Adrenal gland (tissue), 5 donors: ENCODE results near the gene PLD5.

ENCODE experiments used
- POLR2A ChIP-seq, 2 donors: fragments of 450-650 bp; IDR thresholded peaks; one replicate each; pipeline ENCODE4 v1.6.1; 2017; ENCODE audit warnings: antibody characterized with exemption in 2 of 2, mild to moderate bottlenecking in 2 of 2, moderate library complexity in 1 of 2
- TF ChIP-seq, protein P1 (sequence below), 6 experiments: fragments of 450-650 bp in 4 of 6; fragments of 200-600 bp in 2 of 6; sonication (generic) in 1 of 6; IDR thresholded peaks; 1 replicate in 5 of 6; 2 replicates in 1 of 6; pipeline versions ENCODE4 v1.5.1 to v1.8.0; 2016 to 2021; ENCODE audit warnings: antibody characterized with exemption in 6 of 6, mild to moderate bottlenecking in 2 of 6, moderate library complexity in 1 of 6
- donor health status: DM: no; HTN: no; CAD: no.

GRCh38 chr1:242033447-242033846 is 491.1 kb downstream of the PLD5 start:
- TF ChIP-seq, protein P1, sequence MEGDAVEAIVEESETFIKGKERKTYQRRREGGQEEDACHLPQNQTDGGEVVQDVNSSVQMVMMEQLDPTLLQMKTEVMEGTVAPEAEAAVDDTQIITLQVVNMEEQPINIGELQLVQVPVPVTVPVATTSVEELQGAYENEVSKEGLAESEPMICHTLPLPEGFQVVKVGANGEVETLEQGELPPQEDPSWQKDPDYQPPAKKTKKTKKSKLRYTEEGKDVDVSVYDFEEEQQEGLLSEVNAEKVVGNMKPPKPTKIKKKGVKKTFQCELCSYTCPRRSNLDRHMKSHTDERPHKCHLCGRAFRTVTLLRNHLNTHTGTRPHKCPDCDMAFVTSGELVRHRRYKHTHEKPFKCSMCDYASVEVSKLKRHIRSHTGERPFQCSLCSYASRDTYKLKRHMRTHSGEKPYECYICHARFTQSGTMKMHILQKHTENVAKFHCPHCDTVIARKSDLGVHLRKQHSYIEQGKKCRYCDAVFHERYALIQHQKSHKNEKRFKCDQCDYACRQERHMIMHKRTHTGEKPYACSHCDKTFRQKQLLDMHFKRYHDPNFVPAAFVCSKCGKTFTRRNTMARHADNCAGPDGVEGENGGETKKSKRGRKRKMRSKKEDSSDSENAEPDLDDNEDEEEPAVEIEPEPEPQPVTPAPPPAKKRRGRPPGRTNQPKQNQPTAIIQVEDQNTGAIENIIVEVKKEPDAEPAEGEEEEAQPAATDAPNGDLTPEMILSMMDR (IDR thresholded peaks at IDR 0.05) = no peak
- TF ChIP-seq POLR2A (IDR thresholded peaks at IDR 0.05) = no peak
